HepG2 (cell line): Measurements from ENCODE around the gene TBC1D24. TPM values are rescaled to one million over a fixed set of nuclear protein-coding genes. Genes with fewer than 3 reads are reported as not detected.

Source experiments
- FOXO1 ChIP-seq: sonication (generic); formaldehyde crosslinking; IDR thresholded peaks from 2 replicates; pipeline ENCODE4 v1.4.0; 2020; ENCODE audit warnings: missing genetic modification reagents
- HINFP ChIP-seq: sonication (generic); formaldehyde crosslinking; IDR thresholded peaks from 2 replicates; pipeline ENCODE4 v1.4.0; 2020; ENCODE audit warnings: low read depth, mild to moderate bottlenecking, missing genetic modification reagents
- MXD3 ChIP-seq: IDR thresholded peaks from 2 replicates; pipeline ENCODE4 v1.6.1; 2016; ENCODE audit warnings: mild to moderate bottlenecking, missing biosample characterization, missing genetic modification reagents
- MXI1 ChIP-seq: IDR thresholded peaks from 3 replicates; pipeline ENCODE4 v1.6.1; 2012; ENCODE audit warnings: low read depth, low read length, inconsistent platforms, borderline replicate concordance
- NBN ChIP-seq: fragments of 450-650 bp; conservative IDR thresholded peaks from 2 replicates; pipeline ENCODE4 v1.6.1; 2017
- NFIB ChIP-seq: sonication (generic); formaldehyde crosslinking; IDR thresholded peaks from 2 replicates; pipeline ENCODE4 v1.9.0; 2021; ENCODE audit warnings: missing genetic modification reagents, mild to moderate bottlenecking, borderline replicate concordance
- NR2F2 ChIP-seq: IDR thresholded peaks from 2 replicates; pipeline ENCODE4 v1.6.1; 2012; ENCODE audit warnings: low read depth, inconsistent platforms, borderline replicate concordance
- PHF20 ChIP-seq: sonication (generic); formaldehyde crosslinking; IDR thresholded peaks from 2 replicates; pipeline ENCODE4 v1.5.0; 2020; ENCODE audit warnings: mild to moderate bottlenecking, missing genetic modification reagents
- RERE ChIP-seq: IDR thresholded peaks from 2 replicates; pipeline ENCODE4 v1.6.1; 2016; ENCODE audit warnings: low read depth, missing genetic modification reagents, missing compliant biosample characterization
- SAFB2 ChIP-seq: sonication (generic); formaldehyde crosslinking; IDR thresholded peaks from 2 replicates; pipeline ENCODE4 v1.5.1; 2020; ENCODE audit warnings: missing genetic modification reagents, low read depth, mild to moderate bottlenecking, borderline replicate concordance
- SNRNP70 ChIP-seq: fragments of 200-400 bp; formaldehyde crosslinking; IDR thresholded peaks from 2 replicates; pipeline ENCODE4 v1.6.1; 2017; ENCODE audit warnings: mild to moderate bottlenecking, low read depth, low read length, moderate library complexity
- USF2 ChIP-seq, 2 experiments: sonication (generic) in 1 of 2; formaldehyde crosslinking in 1 of 2; IDR thresholded peaks; 2 replicates each; pipeline versions ENCODE4 v1.5.1 to v1.6.1; 2011 to 2020; ENCODE audit warnings: borderline replicate concordance in 1 of 2, low read depth in 1 of 2, low read length in 1 of 2, mild to moderate bottlenecking in 1 of 2, missing genetic modification reagents in 1 of 2, moderate library complexity in 1 of 2
- ZFX ChIP-seq: sonication (generic); formaldehyde crosslinking; IDR thresholded peaks from 2 replicates; pipeline ENCODE4 v1.4.0; 2020; ENCODE audit warnings: mild to moderate bottlenecking, low read depth, missing genetic modification reagents, moderate library complexity
- ZNF24 ChIP-seq: fragments of 450-650 bp; IDR thresholded peaks from 2 replicates; pipeline ENCODE4 v1.6.1; 2017; ENCODE audit warnings: antibody characterized with exemption, mild to moderate bottlenecking
- ZNF292 ChIP-seq: sonication (generic); formaldehyde crosslinking; IDR thresholded peaks from 2 replicates; pipeline ENCODE4 v1.8.1; 2022; ENCODE audit warnings: mild to moderate bottlenecking, low read depth, missing genetic modification reagents, borderline replicate concordance
- ZNF788 ChIP-seq: sonication (generic); formaldehyde crosslinking; IDR thresholded peaks from 2 replicates; pipeline ENCODE4 v1.5.0; 2020; ENCODE audit warnings: mild to moderate bottlenecking, missing genetic modification reagents, borderline replicate concordance
- ZNF891 ChIP-seq: sonication (generic); formaldehyde crosslinking; IDR thresholded peaks from 2 replicates; pipeline ENCODE4 v1.5.0; 2020; ENCODE audit warnings: mild to moderate bottlenecking, missing genetic modification reagents
- polyA plus RNA-seq, 8 experiments: library from polyadenylated mRNA; depleted of rRNA in 3 of 8; stranded (reverse) in 7 of 8; unstranded in 1 of 8; fragments of >200 nt; fragmentation: Illumina TruSeq in 4 of 8; extraction: Trizol in 4 of 8; gene quantifications; 2 replicates each; pipeline versions ENCODE4 v1.2.1 to v1.2.3, GENCODE V29; 2011 to 2016; ENCODE audit warnings: low read depth in 4 of 8, missing spikeins in 1 of 8, mixed read lengths in 1 of 8; ENCODE audit not compliant: insufficient read depth in 1 of 8
- total RNA-seq, 5 experiments: library from RNA; depleted of rRNA; stranded (reverse); fragments of >200 nt; fragmentation: Illumina TruSeq; extraction: Trizol; gene quantifications; 2 replicates each; pipeline ENCODE4 v1.2.3, GENCODE V29; 2016; ENCODE audit warnings: low read depth in 1 of 5

The TBC1D24 gene
- total and polyA plus RNA-seq, 2 of the 13 experiments (the other 11 are each of a cell fraction or from before 2014, with no cell fraction given) = 7.7 to 13.7 TPM

- TF ChIP-seq RERE (CRISPR knock-in tag) (no peak; the same call in 1 of the 2 replicates), NFIB (CRISPR knock-in tag) (no peak), SNRNP70 (no peak), SAFB2 (CRISPR knock-in tag) (no peak), PHF20 (peak; percentile 47; the same call in 1 of the 2 replicates), FOXO1 (peak; percentile 77; the same call in 1 of the 2 replicates), NR2F2 (peak; percentile 90), USF2 (IDR thresholded peaks at IDR 0.05; ENCODE audit: low read depth, low read length) (no peak), USF2 (CRISPR knock-in tag; IDR thresholded peaks at IDR 0.05; ENCODE audit: borderline replicate concordance) (no peak), ZNF788 (peak; percentile 81; the same call in 1 of the 2 replicates), NBN (no peak), ZNF24 (0 out of 2 replicates have a peak, but pooled peaks have one; percentile 23), HINFP (CRISPR knock-in tag) (0 out of 2 replicates have a peak, but pooled peaks have one; percentile 38), ZNF891 (CRISPR knock-in tag) (no peak), ZFX (peak; percentile 64; the same call in 1 of the 2 replicates), MXD3 (CRISPR knock-in tag) (no peak), ZNF292 (CRISPR knock-in tag) (peak; percentile 59; the same call in 1 of the 2 replicates), MXI1 (peak; percentile 54; the same call in 1 of the 3 replicates)
Observed at GRCh38 chr16:2484898-2485508, 10.1 kb downstream of the TBC1D24 start (continued).
